HepG2 (cell line): Measurements from ENCODE around the gene MRM1. TPM values are rescaled to one million over a fixed set of nuclear protein-coding genes. Genes with fewer than 3 reads are reported as not detected.
A peak's percentile ranks its signal among the peaks of the same experiment; 100 is the strongest.

Source experiments
- ATAC-seq: fragments of 200-7000 bp; cut with Tn5 transposase; 3 replicates; pipeline ENCODE4 v1.9.1; 2020; ENCODE audit warnings: mild to moderate bottlenecking, moderate library complexity
- BruUV-seq: library from RNA; stranded (reverse); fragments of 400-500 nt; replicated peaks from 2 replicates; lab custom pipeline; 2021; lab: Mats Ljungman, UMichigan
- CTCF ChIA-PET: fragments of 300-600 bp; formaldehyde crosslinking; extraction: SDS; loops from one replicate; lab custom pipeline; 2021; ENCODE audit warnings: low total read pairs, inconsistent platforms, low intra/inter-chr PET ratio; lab: Yijun Ruan, JAX
- POLR2A ChIA-PET: fragments of 350-600 bp; sonication (Branson Sonifier 250); formaldehyde crosslinking; loops from one replicate; lab custom pipeline; 2020; ENCODE audit warnings: antibody characterized with exemption, inconsistent platforms; lab: Yijun Ruan, JAX
- DNase-seq: peaks from one replicate; pipeline ENCODE4 v3.0.0-alpha.2; 2015; ENCODE audit warnings: low spot score
- FAIRE-seq: peaks from 3 replicates; lab custom pipeline; 2011; peaks lifted over from hg19 to GRCh38; lab: Jason Lieb, UNC
- H2AFZ ChIP-seq: one replicate; pipeline ENCODE4 v1.6.1; 2011; ENCODE audit warnings: low read length, inconsistent platforms
- H3K27ac ChIP-seq: fragments of 300-600 bp; 3 replicates; pipeline ENCODE4 v1.8.0; 2011; ENCODE audit warnings: mixed run types, mild to moderate bottlenecking, mixed read lengths, low read length, inconsistent platforms; ENCODE audit not compliant: insufficient read depth; ENCODE audit errors: extremely low read length
- H3K27me3 ChIP-seq, 2 experiments: fragments of 200-600 bp in 1 of 2; 2 replicates in 1 of 2; 3 replicates in 1 of 2; pipeline versions ENCODE4 v1.6.0 to v1.8.0; 2011; ENCODE audit warnings: low read length in 2 of 2, mild to moderate bottlenecking in 2 of 2, moderate library complexity in 2 of 2, inconsistent platforms in 1 of 2; ENCODE audit not compliant: insufficient read depth in 2 of 2, control insufficient read depth in 1 of 2
- H3K36me3 ChIP-seq, 2 experiments: fragments of 200-600 bp in 1 of 2; replicated peaks in 1 of 2; 2 replicates in 1 of 2; 3 replicates in 1 of 2; pipeline versions ENCODE4 v1.5.1 to v1.8.0; 2011; ENCODE audit warnings: low read length in 2 of 2, inconsistent platforms in 1 of 2; ENCODE audit not compliant: insufficient read depth in 2 of 2, control insufficient read depth in 1 of 2
- H3K4me1 ChIP-seq: 2 replicates; pipeline ENCODE4 v1.5.1; 2012; ENCODE audit warnings: low read length, inconsistent platforms; ENCODE audit not compliant: insufficient read depth
- H3K4me2 ChIP-seq: 2 replicates; pipeline ENCODE4 v1.6.0; 2011; ENCODE audit warnings: low read depth, low read length, inconsistent platforms
- H3K4me3 ChIP-seq, 3 experiments: fragments of 200-600 bp in 1 of 3; sonication (generic), shearing (Covaris generic) in 1 of 3; replicated peaks in 1 of 3; 2 replicates each; pipeline ENCODE4 v1.5.1; 2011 to 2016; ENCODE audit warnings: low read length in 3 of 3, inconsistent platforms in 2 of 3, low read depth in 2 of 3, mild to moderate bottlenecking in 2 of 3, control low read depth in 1 of 3, mixed read lengths in 1 of 3; ENCODE audit not compliant: insufficient read depth in 1 of 3
- H3K79me2 ChIP-seq: one replicate; pipeline ENCODE4 v1.6.1; 2011; ENCODE audit warnings: low read length, inconsistent platforms; ENCODE audit not compliant: insufficient read depth
- H3K9ac ChIP-seq: 2 replicates; pipeline ENCODE4 v1.6.0; 2011; ENCODE audit warnings: mild to moderate bottlenecking, low read depth, low read length, inconsistent platforms; ENCODE audit not compliant: insufficient read depth
- H3K9me3 ChIP-seq: 2 replicates; pipeline ENCODE4 v1.5.1; 2012; ENCODE audit warnings: mild to moderate bottlenecking, low read length
- H4K20me1 ChIP-seq: 2 replicates; pipeline ENCODE4 v1.6.0; 2011; ENCODE audit warnings: inconsistent platforms, mild to moderate bottlenecking, low read length, moderate library complexity; ENCODE audit not compliant: insufficient read depth
- EZH2 ChIP-seq: conservative IDR thresholded peaks from 2 replicates; pipeline ENCODE4 v1.6.1; 2012; ENCODE audit warnings: mild to moderate bottlenecking, low read depth, low read length, moderate library complexity
- HOXA5 ChIP-seq: sonication (generic); formaldehyde crosslinking; IDR thresholded peaks from 2 replicates; pipeline ENCODE4 v1.4.0; 2020; ENCODE audit warnings: missing genetic modification reagents
- MATR3 ChIP-seq: sonication (generic); formaldehyde crosslinking; IDR thresholded peaks from 2 replicates; pipeline ENCODE4 v1.4.0; 2020; ENCODE audit warnings: missing genetic modification reagents
- NFYC ChIP-seq: IDR thresholded peaks from 2 replicates; pipeline ENCODE4 v1.6.1; 2016; ENCODE audit warnings: missing genetic modification reagents, missing compliant biosample characterization
- NR2F6 ChIP-seq, 2 experiments: IDR thresholded peaks; 2 replicates each; pipeline ENCODE4 v1.6.1; 2016; ENCODE audit warnings: antibody characterized with exemption in 1 of 2, mild to moderate bottlenecking in 1 of 2
- RELA ChIP-seq: sonication (generic); formaldehyde crosslinking; IDR thresholded peaks from 2 replicates; pipeline ENCODE4 v1.4.0; 2020; ENCODE audit warnings: missing genetic modification reagents
- WIZ ChIP-seq: sonication (generic); formaldehyde crosslinking; IDR thresholded peaks from 2 replicates; pipeline ENCODE4 v1.5.1; 2020; ENCODE audit warnings: mild to moderate bottlenecking, missing genetic modification reagents
- ZNF33B ChIP-seq: sonication (generic); formaldehyde crosslinking; IDR thresholded peaks from 2 replicates; pipeline ENCODE4 v1.5.1; 2020; ENCODE audit warnings: mild to moderate bottlenecking, missing genetic modification reagents
- ZSCAN12 ChIP-seq: sonication (generic); formaldehyde crosslinking; IDR thresholded peaks from 2 replicates; pipeline ENCODE4 v1.9.0; 2021; ENCODE audit warnings: mild to moderate bottlenecking, missing genetic modification reagents
- WGBS: methylation state at CpG from one replicate; pipeline ENCODE4 v1.1.6; 2017; ENCODE audit warnings: low lambda C conversion rate; 5-methylcytosine and 5-hydroxymethylcytosine counted together
- in situ Hi-C: cut with HindIII; loops from 2 replicates; pipeline ENCODE4 v1.10.0; 2017; ENCODE audit warnings: low pct_unique_long_range_greater_than_20kb; ENCODE audit not compliant: extremely low pct_ligation_motif_present
- intact Hi-C: fragments of 100-400 bp; cut with micrococcal nuclease; formaldehyde crosslinking; loops from one replicate; pipeline ENCODE4 v1.10.0; 2022; ENCODE audit not compliant: unreplicated experiment
- polyA plus RNA-seq, 8 experiments: library from polyadenylated mRNA; depleted of rRNA in 3 of 8; stranded (reverse) in 7 of 8; unstranded in 1 of 8; fragments of >200 nt; fragmentation: Illumina TruSeq in 4 of 8; extraction: Trizol in 4 of 8; gene quantifications; 2 replicates each; pipeline versions ENCODE4 v1.2.1 to v1.2.3, GENCODE V29; 2011 to 2016; ENCODE audit warnings: low read depth in 4 of 8, missing spikeins in 1 of 8, mixed read lengths in 1 of 8; ENCODE audit not compliant: insufficient read depth in 1 of 8
- total RNA-seq, 5 experiments: library from RNA; depleted of rRNA; stranded (reverse); fragments of >200 nt; fragmentation: Illumina TruSeq; extraction: Trizol; gene quantifications; 2 replicates each; pipeline ENCODE4 v1.2.3, GENCODE V29; 2016; ENCODE audit warnings: low read depth in 1 of 5

Gene MRM1
- total and polyA plus RNA-seq, 2 of the 13 experiments (the other 11 are each of a cell fraction or from before 2014, with no cell fraction given) = 4.1 to 11.3 TPM

DNA sequence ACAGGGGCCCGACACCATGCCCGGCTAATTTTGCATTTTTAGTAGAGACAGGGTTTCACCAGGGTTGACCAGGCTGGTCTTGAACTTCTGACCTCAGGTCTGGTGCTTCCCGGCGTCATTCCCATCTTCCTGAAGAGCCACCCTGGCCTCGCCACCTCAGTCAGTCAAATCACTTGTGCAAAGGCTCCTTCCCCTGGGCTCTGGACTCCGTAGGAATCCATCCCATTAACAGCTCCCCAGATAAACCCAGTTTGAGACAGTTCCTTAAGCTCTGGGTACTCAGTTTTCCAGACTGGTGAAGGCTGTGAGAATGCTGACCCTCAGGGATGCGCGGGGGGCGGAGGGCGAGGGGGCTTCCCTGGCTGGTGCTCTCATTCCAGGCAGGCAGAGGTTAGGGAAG is 39.5 kb downstream of the MRM1 start:
- no TSS peak for BruUV-seq
- no peak for FAIRE-seq
- no peaks in the 10 kb centered on the region for H3K4me1 ChIP-seq
- TF ChIP-seq RELA (CRISPR knock-in tag) (no peak), MATR3 (CRISPR knock-in tag) (no peak), ZSCAN12 (CRISPR knock-in tag) (no peak), HOXA5 (no peak), WIZ (CRISPR knock-in tag) (no peak), ZNF33B (no peak)
- TF ChIP-seq, all 625 proteins: peak for 0
- Histone ChIP-seq H4K20me1 (peaks cover 4% of the 10 kb centered on the region; the same call in 1 of the 2 replicates), H3K9ac (no peak overlapping the region), H3K4me2 (no peak overlapping the region), H3K27ac (no peak overlapping the region), H2AFZ (no peak overlapping the region), H3K9me3 (no peaks in the 10 kb centered on the region), H3K79me2 (no peaks in the 10 kb centered on the region), H3K36me3 (no peaks in the 10 kb centered on the region), H3K27me3 (peaks cover 16 to 78% of the 10 kb centered on the region in 2 experiments), H3K4me3 (no peak overlapping the region)
- ChIA-PET CTCF (no interaction called here), POLR2A (no interaction called here)
- DNase-seq = no peak
- ATAC-seq = no peak
- in situ Hi-C loops (no loop called here), intact Hi-C loops (no loop called here)
- WGBS = 63% methylated on average over 6 of the region's 10 CpGs

DNA sequence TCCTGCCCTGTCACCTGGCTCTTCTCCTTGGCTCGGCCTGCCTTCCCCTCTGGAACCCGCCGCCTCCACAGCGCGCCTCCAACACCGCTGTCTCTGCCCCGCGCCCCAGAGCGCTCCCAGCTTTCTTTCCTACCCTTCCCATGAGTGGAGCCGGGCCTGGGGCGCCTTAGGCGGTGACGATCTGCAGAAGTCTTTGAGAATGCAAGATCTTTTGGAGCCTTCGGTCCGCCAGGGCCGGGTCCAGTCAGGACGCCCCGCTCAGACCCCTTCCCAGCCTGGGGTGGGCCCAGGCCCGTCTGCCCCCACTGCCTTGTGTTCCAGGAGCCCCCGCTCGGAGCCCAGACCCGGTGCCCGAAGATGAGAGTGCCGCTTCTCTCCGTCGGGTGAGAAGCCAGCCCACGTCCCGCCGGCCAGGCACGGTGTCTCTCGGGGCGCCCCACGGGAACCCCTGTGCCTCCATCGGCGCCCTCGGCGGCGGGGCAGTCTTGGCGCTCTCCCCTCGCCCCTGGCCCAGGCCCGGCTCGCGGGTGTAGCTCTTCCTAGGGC is 40.0 kb downstream of the MRM1 start:
- in situ Hi-C loops = no loop called here
- no peak for DNase-seq
- ChIA-PET POLR2A (no interaction called here), CTCF (no interaction called here)
- TF ChIP-seq NR2F6 (IDR thresholded peaks at IDR 0.05) (no peak), NR2F6 (CRISPR knock-in tag; IDR thresholded peaks at IDR 0.05) (no peak), NFYC (CRISPR knock-in tag) (no peak), EZH2 (peak; percentile 95)
- Histone ChIP-seq H3K4me3 (peak overlapping the region in 1 of 3 experiments; percentile 29; a peak in 1 of 6 replicates), H3K4me1 (no peaks in the 10 kb centered on the region), H3K79me2 (no peaks in the 10 kb centered on the region), H3K4me2 (peak overlapping the region; percentile 42; the same call in 1 of the 2 replicates), H3K9ac (no peak overlapping the region), H2AFZ (no peak overlapping the region), H3K9me3 (no peaks in the 10 kb centered on the region), H3K27ac (no peak overlapping the region), H4K20me1 (peaks cover 4% of the 10 kb centered on the region; the same call in 1 of the 2 replicates), H3K36me3 (no peaks in the 10 kb centered on the region), H3K27me3 (peaks cover 16 to 78% of the 10 kb centered on the region in 2 experiments)
- no peak for FAIRE-seq
- WGBS = 17% methylated on average over 16 of the region's 43 CpGs
- no TSS peak for BruUV-seq
- ATAC-seq = peak; percentile 50
- intact Hi-C loops = no loop called here
